ENCODE data around the gene OSBPL3. TPM values are rescaled to one million over a fixed set of nuclear protein-coding genes. Genes with fewer than 3 reads are reported as not detected.

OSBPL3 gene
- total and polyA plus RNA-seq, 10 donors: 10.3 to 33.9 (median 26.8) TPM

DNA sequence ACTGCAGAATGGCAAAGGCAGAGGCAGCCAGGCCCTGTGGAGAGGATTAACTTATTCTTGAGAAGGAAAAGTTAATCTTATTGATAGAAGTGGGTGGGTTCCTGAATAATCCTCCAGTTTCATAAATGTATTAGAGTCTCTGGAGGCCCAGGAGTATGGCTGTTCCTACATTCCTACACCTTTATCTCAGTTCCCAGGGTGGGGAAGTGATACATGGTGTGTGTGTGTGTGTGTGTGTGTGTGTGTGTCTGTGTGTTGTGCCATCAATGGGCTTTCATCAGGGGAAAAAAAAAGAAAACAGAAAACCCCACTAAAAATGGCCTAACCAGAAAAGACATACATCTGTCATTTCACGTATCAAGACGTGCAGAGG is 200.7 kb downstream of the OSBPL3 start:
- intact Hi-C loops (cut with DNase I; ENCODE audit: low total_unique reads): no loop called here
- peaks cover 0 to 4% (median 0%) of the 10 kb centered on the region in 6 donors for H3K4me1 ChIP-seq
- TF ChIP-seq POLR2A (IDR thresholded peaks at IDR 0.05) (no peak), POLR2AphosphoS5 (IDR thresholded peaks at IDR 0.05) (no peak)
- TF ChIP-seq, protein P1, sequence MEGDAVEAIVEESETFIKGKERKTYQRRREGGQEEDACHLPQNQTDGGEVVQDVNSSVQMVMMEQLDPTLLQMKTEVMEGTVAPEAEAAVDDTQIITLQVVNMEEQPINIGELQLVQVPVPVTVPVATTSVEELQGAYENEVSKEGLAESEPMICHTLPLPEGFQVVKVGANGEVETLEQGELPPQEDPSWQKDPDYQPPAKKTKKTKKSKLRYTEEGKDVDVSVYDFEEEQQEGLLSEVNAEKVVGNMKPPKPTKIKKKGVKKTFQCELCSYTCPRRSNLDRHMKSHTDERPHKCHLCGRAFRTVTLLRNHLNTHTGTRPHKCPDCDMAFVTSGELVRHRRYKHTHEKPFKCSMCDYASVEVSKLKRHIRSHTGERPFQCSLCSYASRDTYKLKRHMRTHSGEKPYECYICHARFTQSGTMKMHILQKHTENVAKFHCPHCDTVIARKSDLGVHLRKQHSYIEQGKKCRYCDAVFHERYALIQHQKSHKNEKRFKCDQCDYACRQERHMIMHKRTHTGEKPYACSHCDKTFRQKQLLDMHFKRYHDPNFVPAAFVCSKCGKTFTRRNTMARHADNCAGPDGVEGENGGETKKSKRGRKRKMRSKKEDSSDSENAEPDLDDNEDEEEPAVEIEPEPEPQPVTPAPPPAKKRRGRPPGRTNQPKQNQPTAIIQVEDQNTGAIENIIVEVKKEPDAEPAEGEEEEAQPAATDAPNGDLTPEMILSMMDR (IDR thresholded peaks at IDR 0.05 in 8 of 11, conservative IDR thresholded peaks at IDR 0.05 in 3 of 11): no peak
- H3K27me3 ChIP-seq (replicated peaks in 1 of 7): no peaks in the 10 kb centered on the region
- WGBS, 5 donors: 72 to 92% (median 82%) methylated on average over 2 of the region's 2 CpGs
- DNase-seq: no peak
- H3K27ac ChIP-seq: no peak overlapping the region
- no peaks in the 10 kb centered on the region for H3K36me3 ChIP-seq
- H3K9me3 ChIP-seq: peaks cover 0 to 12% (median 7%) of the 10 kb centered on the region in 8 donors
- no peak overlapping the region for H3K4me3 ChIP-seq

DNA sequence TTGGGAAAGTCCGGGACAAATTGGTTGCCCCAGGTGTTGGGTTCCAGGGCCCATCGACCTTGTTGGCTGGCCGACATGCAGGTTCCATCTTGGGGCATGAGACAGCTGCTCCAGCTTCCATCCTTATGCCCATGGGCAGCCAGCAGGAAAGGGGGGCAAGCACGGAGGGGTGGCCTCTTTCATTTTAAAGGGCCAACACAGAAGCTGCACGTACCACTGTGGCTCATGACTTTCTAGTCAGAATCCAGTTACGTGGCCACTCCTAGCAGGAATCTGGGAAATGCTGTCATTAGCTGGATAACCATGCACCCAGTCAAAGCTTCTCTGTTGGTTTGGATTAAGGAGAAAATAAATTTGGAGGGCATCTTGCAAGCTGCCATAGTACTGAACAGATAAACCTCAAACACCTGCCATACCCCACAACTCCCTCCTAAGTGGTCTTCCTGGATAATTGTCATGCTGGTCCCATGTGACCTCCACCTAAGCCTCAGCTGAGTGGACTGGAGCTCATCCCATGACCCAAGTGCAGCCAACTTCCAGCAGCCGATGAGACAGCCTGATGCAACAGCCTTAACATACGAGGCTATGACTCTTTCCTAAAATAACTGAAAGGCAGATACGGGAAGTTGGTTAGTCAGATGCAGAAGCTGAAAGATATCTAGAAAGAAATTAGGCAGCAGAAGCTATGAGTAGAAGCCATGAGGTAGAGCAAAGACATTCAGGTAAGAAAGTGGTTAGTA is 201.3 kb downstream of the OSBPL3 start:
- Histone ChIP-seq H3K36me3 (no peaks in the 10 kb centered on the region), H3K4me1 (peaks cover 0 to 4% (median 0%) of the 10 kb centered on the region in 6 donors), H3K4me3 (no peak overlapping the region), H3K27me3 (replicated peaks in 1 of 7) (no peaks in the 10 kb centered on the region), H3K27ac (no peak overlapping the region), H3K9me3 (peaks cover 0 to 11% (median 6%) of the 10 kb centered on the region in 8 donors)
- intact Hi-C loops (cut with DNase I; ENCODE audit: low total_unique reads): no loop called here
- DNase-seq: no peak
- TF ChIP-seq, protein P1 (IDR thresholded peaks at IDR 0.05 in 8 of 11, conservative IDR thresholded peaks at IDR 0.05 in 3 of 11): no peak
- TF ChIP-seq POLR2AphosphoS5 (IDR thresholded peaks at IDR 0.05) (no peak), POLR2A (IDR thresholded peaks at IDR 0.05) (no peak)
- 64 to 80% (median 72%) methylated on average over 9 of the region's 9 CpGs for WGBS, 5 donors

DNA sequence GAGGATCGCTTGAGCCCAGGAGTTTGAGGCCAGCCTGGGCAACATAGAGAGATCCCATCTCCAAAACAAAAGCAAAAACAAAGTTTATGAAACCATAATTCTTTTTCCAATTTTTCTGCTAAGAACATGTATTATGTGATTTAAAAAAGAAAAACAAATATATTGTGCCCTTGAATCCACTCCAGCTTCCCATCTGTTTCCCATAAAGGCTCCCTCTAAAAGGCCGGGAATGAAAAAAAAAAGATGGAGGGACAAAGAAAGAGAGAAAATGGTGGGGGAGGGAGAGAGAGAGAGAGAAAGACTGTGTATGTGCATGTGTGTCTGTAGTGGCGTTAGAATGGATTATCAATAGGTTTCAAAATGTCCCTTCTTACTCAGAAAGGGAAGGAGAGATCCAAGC is 202.2 kb downstream of the OSBPL3 start:
- intact Hi-C loops (cut with DNase I; ENCODE audit: low total_unique reads): no loop called here
- no peak for DNase-seq
- Histone ChIP-seq H3K27ac (no peak overlapping the region), H3K36me3 (no peaks in the 10 kb centered on the region), H3K4me1 (peaks cover 0 to 4% (median 0%) of the 10 kb centered on the region in 6 donors), H3K9me3 (peaks cover 0 to 2% (median 0%) of the 10 kb centered on the region in 8 donors), H3K4me3 (no peak overlapping the region), H3K27me3 (replicated peaks in 1 of 7) (no peaks in the 10 kb centered on the region)
- WGBS, 5 donors: 82 to 94% (median 89%) methylated on average over 3 of the region's 3 CpGs
- TF ChIP-seq, protein P1 (IDR thresholded peaks at IDR 0.05 in 8 of 11, conservative IDR thresholded peaks at IDR 0.05 in 3 of 11): no peak
- no peak for TF ChIP-seq POLR2A (IDR thresholded peaks at IDR 0.05)
- TF ChIP-seq POLR2AphosphoS5 (IDR thresholded peaks at IDR 0.05): no peak

DNA sequence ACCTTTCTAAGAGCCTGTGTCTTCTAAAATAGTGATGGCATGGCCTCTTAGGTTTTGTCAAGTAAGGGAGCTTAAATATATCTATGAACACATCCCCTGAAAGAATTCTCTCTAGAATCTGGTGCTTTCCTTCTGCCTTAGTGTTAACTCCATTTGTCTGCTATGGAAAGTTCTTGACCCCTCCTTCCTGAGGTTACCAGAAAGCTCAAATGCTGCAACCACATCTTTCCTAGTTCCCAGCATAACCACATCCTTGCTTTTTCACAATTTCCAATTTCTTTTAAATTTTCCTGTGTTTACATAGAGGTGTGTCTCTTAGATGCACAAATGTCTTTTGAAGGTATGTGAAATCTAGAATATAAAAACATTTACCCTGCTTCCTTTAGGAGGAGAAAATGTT is 206.3 kb downstream of the OSBPL3 start:
- Histone ChIP-seq H3K27ac (no peak overlapping the region), H3K9me3 (peaks cover 0 to 28% (median 5%) of the 10 kb centered on the region in 8 donors), H3K36me3 (no peaks in the 10 kb centered on the region), H3K4me1 (no peaks in the 10 kb centered on the region), H3K4me3 (no peak overlapping the region), H3K27me3 (replicated peaks in 1 of 7) (no peaks in the 10 kb centered on the region)
- intact Hi-C loops (cut with DNase I; ENCODE audit: low total_unique reads): no loop called here
- DNase-seq: no peak
- TF ChIP-seq, protein P1 (IDR thresholded peaks at IDR 0.05 in 8 of 11, conservative IDR thresholded peaks at IDR 0.05 in 3 of 11): no peak
- TF ChIP-seq POLR2AphosphoS5 (IDR thresholded peaks at IDR 0.05): no peak
